HepG2 (cell line): ENCODE measurements around the gene CRYBA2. TPM values are rescaled to one million over a fixed set of nuclear protein-coding genes. Genes with fewer than 3 reads are reported as not detected.
A peak's percentile ranks its signal among the peaks of the same experiment; 100 is the strongest.

Experiments used
- DPF2 ChIP-seq: sonication (generic); formaldehyde crosslinking; IDR thresholded peaks from 2 replicates; pipeline ENCODE4 v1.4.0; 2020; ENCODE audit warnings: mild to moderate bottlenecking, low read depth, missing genetic modification reagents, borderline replicate concordance
- HOXA9 ChIP-seq: sonication (generic); formaldehyde crosslinking; IDR thresholded peaks from 2 replicates; pipeline ENCODE4 v1.8.1; 2022; ENCODE audit warnings: missing genetic modification reagents, mild to moderate bottlenecking, moderate library complexity, borderline replicate concordance
- NFE2L1 ChIP-seq: sonication (generic); formaldehyde crosslinking; IDR thresholded peaks from 2 replicates; pipeline ENCODE4 v1.4.0; 2020; ENCODE audit warnings: missing genetic modification reagents, mild to moderate bottlenecking, borderline replicate concordance
- POGZ ChIP-seq: sonication (generic); formaldehyde crosslinking; IDR thresholded peaks from 2 replicates; pipeline ENCODE4 v1.4.0; 2020; ENCODE audit warnings: mild to moderate bottlenecking, missing genetic modification reagents
- SMAD3 ChIP-seq: sonication (generic); formaldehyde crosslinking; IDR thresholded peaks from 2 replicates; pipeline ENCODE4 v1.4.0; 2020; ENCODE audit warnings: missing genetic modification reagents
- TCF12 ChIP-seq, 2 experiments: fragments of 450-650 bp in 1 of 2; sonication (generic) in 1 of 2; formaldehyde crosslinking in 1 of 2; IDR thresholded peaks; 2 replicates each; pipeline versions ENCODE4 v1.6.1 to v1.8.0; 2017 to 2022; ENCODE audit warnings: antibody characterized with exemption in 1 of 2, mild to moderate bottlenecking in 1 of 2, missing genetic modification reagents in 1 of 2, moderate library complexity in 1 of 2
- ZC3H4 ChIP-seq: sonication (generic); formaldehyde crosslinking; IDR thresholded peaks from 2 replicates; pipeline ENCODE4 v1.4.0; 2020; ENCODE audit warnings: missing genetic modification reagents, borderline replicate concordance
- ZNF10 ChIP-seq: sonication (generic); formaldehyde crosslinking; IDR thresholded peaks from 2 replicates; pipeline ENCODE4 v1.4.0; 2020; ENCODE audit warnings: mild to moderate bottlenecking, low read depth, missing genetic modification reagents, borderline replicate concordance
- ZNF331 ChIP-seq: sonication (generic); formaldehyde crosslinking; IDR thresholded peaks from 2 replicates; pipeline ENCODE4 v1.4.0; 2020; ENCODE audit warnings: missing genetic modification reagents
- ZNF451 ChIP-seq: sonication (generic); formaldehyde crosslinking; IDR thresholded peaks from 2 replicates; pipeline ENCODE4 v1.5.0; 2020; ENCODE audit warnings: mild to moderate bottlenecking, missing genetic modification reagents
- ZNF547 ChIP-seq: sonication (generic); formaldehyde crosslinking; IDR thresholded peaks from 2 replicates; pipeline ENCODE4 v1.5.1; 2020; ENCODE audit warnings: mild to moderate bottlenecking, missing genetic modification reagents
- ZNF775 ChIP-seq: sonication (generic); formaldehyde crosslinking; IDR thresholded peaks from 2 replicates; pipeline ENCODE4 v1.4.0; 2020; ENCODE audit warnings: missing genetic modification reagents, mild to moderate bottlenecking, moderate library complexity, borderline replicate concordance
- polyA plus RNA-seq, 8 experiments: library from polyadenylated mRNA; depleted of rRNA in 3 of 8; stranded (reverse) in 7 of 8; unstranded in 1 of 8; fragments of >200 nt; fragmentation: Illumina TruSeq in 4 of 8; extraction: Trizol in 4 of 8; gene quantifications; 2 replicates each; pipeline versions ENCODE4 v1.2.1 to v1.2.3, GENCODE V29; 2011 to 2016; ENCODE audit warnings: low read depth in 4 of 8, missing spikeins in 1 of 8, mixed read lengths in 1 of 8; ENCODE audit not compliant: insufficient read depth in 1 of 8
- total RNA-seq, 5 experiments: library from RNA; depleted of rRNA; stranded (reverse); fragments of >200 nt; fragmentation: Illumina TruSeq; extraction: Trizol; gene quantifications; 2 replicates each; pipeline ENCODE4 v1.2.3, GENCODE V29; 2016; ENCODE audit warnings: low read depth in 1 of 5
- TF ChIP-seq, protein P1 (sequence below): sonication (generic); formaldehyde crosslinking; IDR thresholded peaks from 2 replicates; pipeline ENCODE4 v1.5.1; 2020; ENCODE audit warnings: mild to moderate bottlenecking, missing genetic modification reagents
- TF ChIP-seq, protein P2 (sequence below): sonication (generic); formaldehyde crosslinking; IDR thresholded peaks from 2 replicates; pipeline ENCODE4 v1.4.0; 2020; ENCODE audit warnings: mild to moderate bottlenecking, missing genetic modification reagents, borderline replicate concordance
- TF ChIP-seq, protein P3 (sequence below): sonication (generic); formaldehyde crosslinking; IDR thresholded peaks from 2 replicates; pipeline ENCODE4 v1.5.0; 2020; ENCODE audit warnings: mild to moderate bottlenecking, missing genetic modification reagents, borderline replicate concordance

Gene CRYBA2
- total and polyA plus RNA-seq, 2 of the 13 experiments (the other 11 are each of a cell fraction or from before 2014, with no cell fraction given), result not detected

DNA sequence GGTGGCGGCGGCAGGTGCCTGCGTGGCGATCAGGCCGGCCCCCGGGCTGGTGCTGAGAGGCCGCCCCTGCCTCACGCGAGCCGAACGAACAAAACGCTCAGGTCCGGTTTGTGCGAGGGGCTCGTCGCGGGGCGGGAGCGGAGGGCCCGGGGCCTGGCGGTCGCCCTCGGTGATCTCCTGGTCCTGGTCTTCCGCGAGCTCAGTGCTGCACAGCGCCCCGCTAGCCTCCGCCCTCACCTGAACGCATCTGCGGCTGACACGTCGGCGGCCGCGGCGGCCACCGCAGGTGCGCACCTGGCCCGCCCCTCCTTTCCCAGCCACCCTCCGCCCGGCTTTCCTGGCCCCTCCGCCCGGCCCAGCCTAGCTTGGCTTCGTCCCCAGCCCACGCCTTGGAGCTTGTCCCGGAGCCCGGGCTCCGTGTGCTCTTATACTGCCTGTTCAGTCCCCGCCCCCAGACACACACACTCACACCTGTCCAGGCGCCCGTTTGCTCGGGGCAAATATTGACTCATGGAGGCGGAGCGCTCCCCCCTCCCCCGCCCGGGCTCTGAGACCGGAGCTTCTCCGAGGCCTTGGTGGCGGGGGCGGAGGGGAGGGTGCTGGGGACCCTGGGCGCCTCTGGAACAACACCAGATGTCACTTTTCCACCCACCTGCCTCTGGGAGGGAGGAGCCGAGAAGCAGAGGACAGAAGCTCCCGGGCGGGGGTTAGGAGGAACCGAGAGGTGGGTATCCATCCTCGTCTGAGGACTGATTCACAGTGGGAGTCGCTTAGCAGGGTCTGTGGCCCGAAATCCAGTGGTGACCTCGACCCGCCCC is 8.6 kb upstream of the CRYBA2 start (continued):
- TF ChIP-seq, protein P1, sequence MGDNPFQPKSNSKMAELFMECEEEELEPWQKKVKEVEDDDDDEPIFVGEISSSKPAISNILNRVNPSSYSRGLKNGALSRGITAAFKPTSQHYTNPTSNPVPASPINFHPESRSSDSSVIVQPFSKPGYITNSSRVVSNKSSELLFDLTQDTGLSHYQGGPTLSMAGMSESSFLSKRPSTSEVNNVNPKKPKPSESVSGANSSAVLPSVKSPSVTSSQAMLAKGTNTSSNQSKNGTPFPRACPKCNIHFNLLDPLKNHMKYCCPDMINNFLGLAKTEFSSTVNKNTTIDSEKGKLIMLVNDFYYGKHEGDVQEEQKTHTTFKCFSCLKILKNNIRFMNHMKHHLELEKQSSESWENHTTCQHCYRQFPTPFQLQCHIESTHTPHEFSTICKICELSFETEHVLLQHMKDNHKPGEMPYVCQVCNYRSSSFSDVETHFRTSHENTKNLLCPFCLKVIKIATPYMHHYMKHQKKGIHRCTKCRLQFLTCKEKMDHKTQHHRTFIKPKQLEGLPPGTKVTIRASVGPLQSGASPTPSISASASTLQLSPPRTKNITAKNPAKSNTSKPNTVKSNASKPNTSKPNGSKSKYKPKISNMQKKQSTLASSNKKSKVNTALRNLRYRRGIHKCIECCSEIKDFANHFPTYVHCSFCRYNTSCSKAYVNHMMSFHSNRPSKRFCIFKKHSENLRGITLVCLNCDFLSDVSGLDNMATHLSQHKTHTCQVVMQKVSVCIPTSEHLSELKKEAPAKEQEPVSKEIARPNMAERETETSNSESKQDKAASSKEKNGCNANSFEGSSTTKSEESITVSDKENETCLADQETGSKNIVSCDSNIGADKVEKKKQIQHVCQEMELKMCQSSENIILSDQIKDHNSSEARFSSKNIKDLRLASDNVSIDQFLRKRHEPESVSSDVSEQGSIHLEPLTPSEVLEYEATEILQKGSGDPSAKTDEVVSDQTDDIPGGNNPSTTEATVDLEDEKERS (CRISPR knock-in tag), result no peak
- TF ChIP-seq, protein P2, sequence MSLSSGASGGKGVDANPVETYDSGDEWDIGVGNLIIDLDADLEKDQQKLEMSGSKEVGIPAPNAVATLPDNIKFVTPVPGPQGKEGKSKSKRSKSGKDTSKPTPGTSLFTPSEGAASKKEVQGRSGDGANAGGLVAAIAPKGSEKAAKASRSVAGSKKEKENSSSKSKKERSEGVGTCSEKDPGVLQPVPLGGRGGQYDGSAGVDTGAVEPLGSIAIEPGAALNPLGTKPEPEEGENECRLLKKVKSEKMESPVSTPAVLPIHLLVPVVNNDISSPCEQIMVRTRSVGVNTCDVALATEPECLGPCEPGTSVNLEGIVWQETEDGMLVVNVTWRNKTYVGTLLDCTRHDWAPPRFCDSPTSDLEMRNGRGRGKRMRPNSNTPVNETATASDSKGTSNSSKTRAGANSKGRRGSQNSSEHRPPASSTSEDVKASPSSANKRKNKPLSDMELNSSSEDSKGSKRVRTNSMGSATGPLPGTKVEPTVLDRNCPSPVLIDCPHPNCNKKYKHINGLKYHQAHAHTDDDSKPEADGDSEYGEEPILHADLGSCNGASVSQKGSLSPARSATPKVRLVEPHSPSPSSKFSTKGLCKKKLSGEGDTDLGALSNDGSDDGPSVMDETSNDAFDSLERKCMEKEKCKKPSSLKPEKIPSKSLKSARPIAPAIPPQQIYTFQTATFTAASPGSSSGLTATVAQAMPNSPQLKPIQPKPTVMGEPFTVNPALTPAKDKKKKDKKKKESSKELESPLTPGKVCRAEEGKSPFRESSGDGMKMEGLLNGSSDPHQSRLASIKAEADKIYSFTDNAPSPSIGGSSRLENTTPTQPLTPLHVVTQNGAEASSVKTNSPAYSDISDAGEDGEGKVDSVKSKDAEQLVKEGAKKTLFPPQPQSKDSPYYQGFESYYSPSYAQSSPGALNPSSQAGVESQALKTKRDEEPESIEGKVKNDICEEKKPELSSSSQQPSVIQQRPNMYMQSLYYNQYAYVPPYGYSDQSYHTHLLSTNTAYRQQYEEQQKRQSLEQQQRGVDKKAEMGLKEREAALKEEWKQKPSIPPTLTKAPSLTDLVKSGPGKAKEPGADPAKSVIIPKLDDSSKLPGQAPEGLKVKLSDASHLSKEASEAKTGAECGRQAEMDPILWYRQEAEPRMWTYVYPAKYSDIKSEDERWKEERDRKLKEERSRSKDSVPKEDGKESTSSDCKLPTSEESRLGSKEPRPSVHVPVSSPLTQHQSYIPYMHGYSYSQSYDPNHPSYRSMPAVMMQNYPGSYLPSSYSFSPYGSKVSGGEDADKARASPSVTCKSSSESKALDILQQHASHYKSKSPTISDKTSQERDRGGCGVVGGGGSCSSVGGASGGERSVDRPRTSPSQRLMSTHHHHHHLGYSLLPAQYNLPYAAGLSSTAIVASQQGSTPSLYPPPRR, result peak; percentile 99
- TF ChIP-seq ZC3H4 (CRISPR knock-in tag), result no peak
- peak; percentile 69; the same call in 1 of the 2 replicates for TF ChIP-seq ZNF331
- TF ChIP-seq ZNF451 (CRISPR knock-in tag), result no peak; the same call in 1 of the 2 replicates
- TF ChIP-seq ZNF10 (CRISPR knock-in tag), result no peak
- TF ChIP-seq POGZ (CRISPR knock-in tag), result peak; percentile 83
- TF ChIP-seq SMAD3 (CRISPR knock-in tag), result peak; percentile 31; the same call in 1 of the 2 replicates
- no peak for TF ChIP-seq HOXA9
- TF ChIP-seq ZNF547 (CRISPR knock-in tag), result peak; percentile 78; the same call in 1 of the 2 replicates
- peak; percentile 68; the same call in 1 of the 2 replicates for TF ChIP-seq DPF2
- no peak for TF ChIP-seq NFE2L1 (CRISPR knock-in tag)
- TF ChIP-seq TCF12 (IDR thresholded peaks at IDR 0.05), result no peak
- peak; percentile 96 for TF ChIP-seq TCF12 (CRISPR knock-in tag; IDR thresholded peaks at IDR 0.05)
- no peak for TF ChIP-seq ZNF775 (CRISPR knock-in tag)
- TF ChIP-seq, protein P3, sequence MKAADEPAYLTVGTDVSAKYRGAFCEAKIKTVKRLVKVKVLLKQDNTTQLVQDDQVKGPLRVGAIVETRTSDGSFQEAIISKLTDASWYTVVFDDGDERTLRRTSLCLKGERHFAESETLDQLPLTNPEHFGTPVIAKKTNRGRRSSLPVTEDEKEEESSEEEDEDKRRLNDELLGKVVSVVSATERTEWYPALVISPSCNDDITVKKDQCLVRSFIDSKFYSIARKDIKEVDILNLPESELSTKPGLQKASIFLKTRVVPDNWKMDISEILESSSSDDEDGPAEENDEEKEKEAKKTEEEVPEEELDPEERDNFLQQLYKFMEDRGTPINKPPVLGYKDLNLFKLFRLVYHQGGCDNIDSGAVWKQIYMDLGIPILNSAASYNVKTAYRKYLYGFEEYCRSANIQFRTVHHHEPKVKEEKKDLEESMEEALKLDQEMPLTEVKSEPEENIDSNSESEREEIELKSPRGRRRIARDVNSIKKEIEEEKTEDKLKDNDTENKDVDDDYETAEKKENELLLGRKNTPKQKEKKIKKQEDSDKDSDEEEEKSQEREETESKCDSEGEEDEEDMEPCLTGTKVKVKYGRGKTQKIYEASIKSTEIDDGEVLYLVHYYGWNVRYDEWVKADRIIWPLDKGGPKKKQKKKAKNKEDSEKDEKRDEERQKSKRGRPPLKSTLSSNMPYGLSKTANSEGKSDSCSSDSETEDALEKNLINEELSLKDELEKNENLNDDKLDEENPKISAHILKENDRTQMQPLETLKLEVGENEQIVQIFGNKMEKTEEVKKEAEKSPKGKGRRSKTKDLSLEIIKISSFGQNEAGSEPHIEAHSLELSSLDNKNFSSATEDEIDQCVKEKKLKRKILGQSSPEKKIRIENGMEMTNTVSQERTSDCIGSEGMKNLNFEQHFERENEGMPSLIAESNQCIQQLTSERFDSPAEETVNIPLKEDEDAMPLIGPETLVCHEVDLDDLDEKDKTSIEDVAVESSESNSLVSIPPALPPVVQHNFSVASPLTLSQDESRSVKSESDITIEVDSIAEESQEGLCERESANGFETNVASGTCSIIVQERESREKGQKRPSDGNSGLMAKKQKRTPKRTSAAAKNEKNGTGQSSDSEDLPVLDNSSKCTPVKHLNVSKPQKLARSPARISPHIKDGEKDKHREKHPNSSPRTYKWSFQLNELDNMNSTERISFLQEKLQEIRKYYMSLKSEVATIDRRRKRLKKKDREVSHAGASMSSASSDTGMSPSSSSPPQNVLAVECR (CRISPR knock-in tag), result peak; percentile 83
